Stimulated activated CD4-positive, alpha-beta T cell treated with anti-CD3 and anti-CD28 coated beads, Interleukin-1b, Interleukin-23, amount 100 ng/mL, for 4 hours (primary cell): ENCODE measurements around the gene ZNF189.
A peak's percentile ranks its signal among the peaks of the same experiment; 100 is the strongest.

Source experiments
- DNase-seq, 2 donors: peaks; one replicate each; pipeline ENCODE4 v3.0.0-alpha.2; 2020; ENCODE audit warnings: low read depth in 2 of 2

Gene ZNF189

DNA sequence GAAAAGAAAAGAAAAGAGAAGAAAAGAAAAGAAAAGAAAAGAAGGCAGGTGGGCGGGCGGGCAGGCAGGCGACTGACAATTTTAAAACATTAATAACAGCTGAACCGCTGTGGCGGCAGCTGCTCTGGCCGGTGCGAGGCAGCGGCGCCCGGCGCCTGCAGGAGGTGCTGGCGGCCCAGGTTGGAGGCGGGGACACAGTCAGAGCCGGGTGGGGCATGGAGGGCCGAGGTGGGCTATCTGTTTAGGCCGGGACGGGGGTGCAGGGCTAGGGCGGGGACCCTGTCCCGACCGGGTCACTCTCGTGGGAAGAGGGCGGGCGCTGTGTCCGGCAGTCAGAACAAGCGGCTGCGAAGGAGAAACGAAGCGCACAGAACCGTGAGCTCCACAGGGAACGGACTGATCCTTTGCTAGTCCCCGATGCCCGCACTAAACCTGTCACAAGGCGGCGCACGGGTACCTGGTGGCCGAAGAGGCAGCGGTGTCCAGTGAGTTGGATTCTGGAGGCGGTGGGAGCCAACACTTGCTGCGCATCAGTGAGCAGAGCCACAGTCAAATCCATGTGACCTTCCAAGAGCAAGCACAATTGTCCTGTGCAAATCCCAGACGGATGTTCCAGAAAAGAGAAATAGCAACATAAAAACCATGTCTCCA lies 50.5 kb downstream of the ZNF189 start:
- peak in 1 of 2 donors; percentile 33 for DNase-seq

GRCh38 chr9:101450931-101451330 lies 52.3 kb downstream of the ZNF189 start:
- no peak for DNase-seq

DNA sequence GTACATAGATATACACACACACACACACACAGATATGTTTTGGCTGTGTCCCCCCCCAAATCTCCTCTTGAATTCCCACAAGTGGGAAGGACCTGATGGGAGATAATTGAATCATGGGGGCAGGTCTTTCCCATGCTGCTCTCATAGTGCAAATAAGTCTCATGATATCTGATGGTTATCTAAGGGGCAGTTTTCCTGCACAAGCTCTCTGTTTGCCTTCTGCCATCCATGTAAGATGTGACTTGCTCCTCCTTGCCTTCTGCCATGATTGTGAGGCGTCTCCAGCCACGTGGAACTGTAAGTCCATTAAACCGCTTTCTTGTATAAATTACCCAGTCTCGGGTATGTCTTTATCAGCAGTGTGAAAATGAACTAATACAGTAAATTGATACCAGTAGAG lies 52.8 kb downstream of the ZNF189 start:
- DNase-seq: no peak

DNA sequence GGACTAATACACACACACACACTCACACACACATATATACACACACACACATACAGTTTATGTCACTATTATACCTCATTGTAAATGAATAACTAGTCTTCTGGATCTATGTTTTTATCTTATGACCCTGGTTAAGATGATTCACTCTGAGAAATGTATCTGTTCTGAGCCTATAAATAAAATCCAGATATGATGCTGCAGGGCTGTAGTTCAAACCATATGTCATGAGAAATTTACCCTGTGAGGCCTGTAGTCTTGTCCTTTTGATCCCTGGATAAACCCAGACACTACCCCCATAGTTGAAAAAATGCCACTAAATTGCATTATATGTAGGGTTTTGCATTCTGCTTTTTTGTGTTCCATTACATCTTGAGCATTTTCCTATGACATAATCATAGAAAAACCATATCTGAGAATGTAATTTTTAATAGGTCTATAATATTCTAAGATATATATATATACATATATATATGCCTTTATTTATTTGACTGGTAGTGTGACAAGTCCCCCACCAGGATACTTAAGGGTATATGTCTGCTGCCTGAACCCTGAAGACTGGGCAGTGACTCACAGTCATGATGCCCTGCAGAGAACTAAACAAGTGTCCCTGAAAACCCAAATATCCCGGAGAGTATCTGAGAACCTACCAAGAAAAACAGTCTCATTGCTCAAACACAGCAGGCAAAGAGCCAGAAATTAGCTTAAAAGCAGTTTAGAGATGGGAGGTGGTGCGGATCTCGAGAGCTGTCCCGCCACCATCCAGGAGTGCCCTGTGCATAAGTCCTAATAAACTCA lies 55.3 kb downstream of the ZNF189 start:
- no peak for DNase-seq

- DNase-seq: no peak
These were observed 57.1 kb downstream of the ZNF189 start for GRCh38 chr9:101455656-101456240.

DNA sequence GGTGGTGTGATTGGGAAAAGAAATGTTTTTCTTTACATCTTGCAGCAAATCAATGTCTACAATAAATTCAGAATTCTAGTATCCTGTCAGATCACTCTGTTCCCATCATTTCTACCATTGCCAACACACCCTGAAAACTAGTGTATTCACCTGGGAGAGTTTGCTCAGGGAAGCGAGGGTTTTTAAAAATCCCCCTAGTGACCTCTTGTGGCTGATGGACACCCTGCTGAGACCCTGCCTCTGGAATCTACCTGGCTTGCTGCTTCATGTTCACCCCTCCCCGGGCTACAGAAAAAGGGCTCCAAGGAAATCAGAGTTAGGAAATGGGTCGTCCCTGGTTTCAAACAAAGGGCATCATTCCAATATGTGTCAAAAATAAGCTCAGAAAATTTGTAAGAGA lies 58.4 kb downstream of the ZNF189 start:
- no peak for DNase-seq

GRCh38 chr9:101458963-101459631 lies 60.4 kb downstream of the ZNF189 start:
- DNase-seq: no peak
